Measurements from ENCODE around the gene RIMS4.

The RIMS4 gene

DNA sequence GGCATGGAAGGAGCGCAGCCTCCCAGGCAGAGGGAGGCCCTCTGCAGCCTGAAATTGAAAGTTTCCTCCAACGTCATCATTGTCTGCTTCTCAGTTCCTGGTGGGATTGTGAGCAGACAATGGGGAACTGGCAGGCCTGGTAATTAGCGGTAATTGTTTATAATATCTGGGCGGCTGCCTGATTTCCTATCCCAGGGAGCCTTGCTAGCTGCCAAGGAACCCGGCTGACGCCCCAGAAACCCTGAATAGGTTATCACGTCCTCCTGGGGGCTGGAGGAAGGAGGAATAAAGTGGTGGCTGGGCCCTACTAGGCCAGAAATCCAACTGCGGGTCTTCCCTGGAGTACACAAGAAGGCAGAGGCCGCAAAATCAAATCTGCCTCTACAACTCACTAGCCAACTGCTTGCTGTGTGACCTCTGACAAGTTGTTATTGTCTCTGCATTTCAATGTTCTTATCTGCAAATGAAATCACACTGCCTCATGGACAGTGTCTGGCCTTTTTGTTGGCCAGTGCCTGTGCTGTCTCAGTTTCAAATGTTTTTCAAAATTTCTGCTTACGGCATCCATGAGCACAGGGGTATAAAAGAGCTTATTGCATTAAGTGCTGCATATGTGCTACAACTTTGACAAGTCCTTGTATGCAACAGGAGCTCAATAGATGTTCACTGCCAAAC lies 47.7 kb downstream of the RIMS4 start:
- DNase-seq (ENCODE audit: low read depth), result no peak

GRCh38 chr20:44761423-44761822 lies 48.9 kb downstream of the RIMS4 start:
- DNase-seq (ENCODE audit: low read depth), result no peak

DNA sequence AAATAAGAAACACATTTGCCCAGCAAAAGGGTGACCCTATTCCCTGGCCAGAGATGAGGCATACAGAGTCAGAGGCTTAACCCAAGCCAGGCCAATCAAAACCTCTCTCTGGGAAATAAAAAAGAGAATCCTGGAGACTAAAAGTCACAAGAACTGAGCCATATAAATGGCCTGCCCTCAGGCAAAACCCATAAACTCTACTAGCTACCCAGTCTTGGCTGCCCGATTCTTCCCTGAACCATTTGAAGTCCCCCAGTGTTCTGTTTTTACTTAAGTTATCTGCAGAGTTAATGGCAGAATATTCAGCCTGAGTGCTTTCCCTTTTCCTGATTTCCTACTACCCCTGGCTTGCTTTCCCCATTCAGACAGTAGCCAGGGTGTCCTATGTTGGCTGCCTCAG lies 50.8 kb downstream of the RIMS4 start:
- no peak for DNase-seq (ENCODE audit: low read depth)

DNA sequence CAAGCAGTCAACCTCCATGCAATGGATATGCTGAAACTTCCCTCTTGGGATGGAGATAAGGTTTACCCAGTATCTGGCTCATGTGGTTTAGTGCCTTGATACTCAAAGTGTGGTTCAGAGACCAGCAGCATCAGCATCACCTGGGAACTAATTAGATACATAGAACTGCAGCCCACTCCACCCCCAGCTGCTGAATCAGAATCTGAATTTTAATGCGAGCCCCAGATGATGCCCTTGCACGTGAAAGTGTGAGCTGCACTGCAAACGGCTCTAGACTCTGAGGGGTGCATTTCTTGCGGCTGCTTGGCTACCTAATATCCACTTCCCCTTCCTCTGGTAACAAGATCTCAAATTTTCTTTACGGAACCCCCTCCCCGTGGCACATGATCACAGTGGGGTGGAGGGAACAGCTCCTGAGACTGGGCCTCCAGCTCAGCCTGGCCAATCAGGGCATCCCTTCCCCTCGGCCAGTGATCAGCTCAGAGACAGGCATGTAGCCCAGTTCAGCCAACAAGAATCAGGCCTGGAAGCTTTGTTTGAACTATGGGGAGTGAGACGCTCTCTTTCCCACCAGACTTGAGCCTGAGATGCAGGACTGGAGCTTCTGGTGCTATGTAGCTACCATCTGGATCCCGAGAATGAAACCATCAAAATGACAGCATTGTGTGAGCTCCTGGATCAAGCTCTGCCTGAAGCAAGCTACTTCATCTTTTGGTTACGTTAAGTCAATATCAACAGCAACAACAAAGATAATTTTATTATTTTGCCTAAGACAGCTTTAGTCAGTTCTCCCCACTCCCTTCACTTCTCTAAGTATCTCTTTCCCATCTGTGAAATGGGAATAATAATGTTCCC lies 51.9 kb downstream of the RIMS4 start:
- DNase-seq (ENCODE audit: low read depth), result no peak

DNA sequence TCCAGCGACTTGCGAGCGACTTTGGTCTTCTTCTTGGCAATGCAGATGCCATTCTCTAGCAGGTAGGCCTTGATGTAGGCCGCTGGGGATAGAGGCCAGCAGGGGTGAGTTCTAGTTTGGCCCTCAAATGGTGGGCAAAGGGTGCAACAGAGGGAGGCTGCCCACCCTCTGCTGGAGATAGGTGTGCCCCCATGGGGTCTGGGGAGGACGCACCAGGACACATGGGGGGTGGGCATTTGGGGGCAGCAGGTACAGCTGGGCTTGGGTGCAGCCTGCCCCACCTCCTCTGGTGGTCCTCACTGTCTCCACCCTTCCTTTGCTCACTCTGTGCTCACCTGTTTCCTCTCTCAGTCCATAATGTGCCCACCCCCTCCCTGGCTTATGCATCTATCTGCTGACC lies 53.4 kb downstream of the RIMS4 start:
- DNase-seq (ENCODE audit: low read depth), result no peak

GRCh38 chr20:44756011-44756688 lies 54.2 kb downstream of the RIMS4 start:
- no peak for DNase-seq (ENCODE audit: low read depth)

DNA sequence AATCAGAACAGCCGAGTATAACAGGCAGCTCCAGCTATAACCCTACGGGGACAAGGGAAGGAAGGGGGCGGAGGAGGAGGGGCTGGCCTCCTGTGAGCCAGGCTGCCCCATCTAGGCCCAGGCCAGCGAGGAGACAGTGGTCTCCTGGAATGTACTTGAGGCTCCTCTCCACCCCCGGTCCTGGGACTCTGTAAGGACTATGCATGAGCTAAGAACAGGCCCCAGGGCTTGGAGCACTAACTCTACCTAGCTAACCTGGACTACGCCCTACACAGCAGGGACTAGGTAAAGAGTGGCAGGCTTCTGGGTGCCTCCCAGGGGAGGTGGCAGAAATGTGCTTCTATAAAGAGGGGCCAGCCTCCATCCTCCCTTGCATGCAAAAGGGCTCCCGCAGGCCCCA lies 55.8 kb downstream of the RIMS4 start:
- DNase-seq (ENCODE audit: low read depth), result no peak

DNA sequence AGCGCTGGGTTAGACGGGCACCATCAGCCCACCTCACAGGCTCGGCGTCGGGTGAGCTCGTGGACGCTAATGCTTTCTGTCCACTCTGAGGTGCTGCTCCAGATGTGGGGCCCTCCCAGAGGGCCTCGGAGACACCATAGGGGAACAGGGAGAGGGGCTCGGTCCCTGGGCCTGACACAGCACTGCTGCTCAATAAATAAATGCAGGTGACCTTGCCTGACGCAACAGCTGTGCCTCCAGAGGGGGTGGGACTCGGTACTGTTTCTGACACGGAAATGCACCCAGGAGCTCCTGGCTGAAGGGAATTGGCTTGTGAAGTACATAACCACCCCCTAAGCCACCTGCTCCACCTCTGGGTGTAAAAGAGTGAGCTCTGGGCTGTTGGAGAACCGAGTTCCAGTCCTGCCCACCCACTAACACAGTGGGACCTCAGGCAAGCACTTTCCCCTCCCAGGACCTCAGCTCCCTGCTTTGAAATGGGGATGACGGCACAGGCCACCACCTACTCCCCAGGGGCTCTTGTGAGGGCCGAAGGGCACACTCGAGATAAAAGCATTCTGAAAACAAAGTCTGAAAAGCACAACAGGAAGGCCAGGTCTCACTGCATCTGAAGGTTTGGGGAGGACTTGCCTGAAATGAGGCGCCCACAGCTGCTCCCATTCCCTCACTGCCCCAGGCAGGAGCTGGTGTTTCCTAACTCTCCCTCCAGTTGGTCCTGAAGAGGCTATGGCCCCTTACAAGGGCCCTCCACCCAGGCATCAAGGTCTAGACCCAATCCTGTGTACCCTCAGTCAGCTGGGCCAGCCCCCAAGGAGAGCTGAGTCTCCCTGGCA lies 58.0 kb downstream of the RIMS4 start:
- DNase-seq (ENCODE audit: low read depth), result no peak

DNA sequence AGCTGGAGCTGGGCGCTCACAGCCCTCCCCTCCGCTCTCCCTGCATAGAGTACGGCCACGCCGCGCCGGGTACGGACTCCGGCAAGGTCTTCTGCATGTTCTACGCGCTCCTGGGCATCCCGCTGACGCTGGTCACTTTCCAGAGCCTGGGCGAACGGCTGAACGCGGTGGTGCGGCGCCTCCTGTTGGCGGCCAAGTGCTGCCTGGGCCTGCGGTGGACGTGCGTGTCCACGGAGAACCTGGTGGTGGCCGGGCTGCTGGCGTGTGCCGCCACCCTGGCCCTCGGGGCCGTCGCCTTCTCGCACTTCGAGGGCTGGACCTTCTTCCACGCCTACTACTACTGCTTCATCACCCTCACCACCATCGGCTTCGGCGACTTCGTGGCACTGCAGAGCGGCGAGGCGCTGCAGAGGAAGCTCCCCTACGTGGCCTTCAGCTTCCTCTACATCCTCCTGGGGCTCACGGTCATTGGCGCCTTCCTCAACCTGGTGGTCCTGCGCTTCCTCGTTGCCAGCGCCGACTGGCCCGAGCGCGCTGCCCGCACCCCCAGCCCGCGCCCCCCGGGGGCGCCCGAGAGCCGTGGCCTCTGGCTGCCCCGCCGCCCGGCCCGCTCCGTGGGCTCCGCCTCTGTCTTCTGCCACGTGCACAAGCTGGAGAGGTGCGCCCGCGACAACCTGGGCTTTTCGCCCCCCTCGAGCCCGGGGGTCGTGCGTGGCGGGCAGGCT lies 60.1 kb downstream of the RIMS4 start:
- DNase-seq (ENCODE audit: low read depth), result no peak

DNA sequence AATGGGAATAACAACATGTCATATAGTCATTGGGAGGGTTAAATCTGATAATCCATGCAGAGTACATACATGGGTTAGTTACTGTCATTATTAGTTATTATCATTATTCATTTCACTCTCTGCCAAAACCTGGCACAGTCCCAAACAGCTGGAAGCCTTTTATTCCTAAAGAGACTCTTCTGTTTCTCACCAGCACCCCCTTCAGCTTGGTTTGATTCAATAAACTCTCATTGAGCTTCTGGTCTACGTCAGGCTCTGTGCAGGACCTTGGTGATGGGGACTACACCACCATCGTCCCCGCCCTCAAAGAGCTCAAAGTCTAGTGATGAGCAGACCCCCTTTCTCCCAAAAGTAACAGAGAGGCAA lies 62.4 kb downstream of the RIMS4 start:
- no peak for DNase-seq (ENCODE audit: low read depth)

DNA sequence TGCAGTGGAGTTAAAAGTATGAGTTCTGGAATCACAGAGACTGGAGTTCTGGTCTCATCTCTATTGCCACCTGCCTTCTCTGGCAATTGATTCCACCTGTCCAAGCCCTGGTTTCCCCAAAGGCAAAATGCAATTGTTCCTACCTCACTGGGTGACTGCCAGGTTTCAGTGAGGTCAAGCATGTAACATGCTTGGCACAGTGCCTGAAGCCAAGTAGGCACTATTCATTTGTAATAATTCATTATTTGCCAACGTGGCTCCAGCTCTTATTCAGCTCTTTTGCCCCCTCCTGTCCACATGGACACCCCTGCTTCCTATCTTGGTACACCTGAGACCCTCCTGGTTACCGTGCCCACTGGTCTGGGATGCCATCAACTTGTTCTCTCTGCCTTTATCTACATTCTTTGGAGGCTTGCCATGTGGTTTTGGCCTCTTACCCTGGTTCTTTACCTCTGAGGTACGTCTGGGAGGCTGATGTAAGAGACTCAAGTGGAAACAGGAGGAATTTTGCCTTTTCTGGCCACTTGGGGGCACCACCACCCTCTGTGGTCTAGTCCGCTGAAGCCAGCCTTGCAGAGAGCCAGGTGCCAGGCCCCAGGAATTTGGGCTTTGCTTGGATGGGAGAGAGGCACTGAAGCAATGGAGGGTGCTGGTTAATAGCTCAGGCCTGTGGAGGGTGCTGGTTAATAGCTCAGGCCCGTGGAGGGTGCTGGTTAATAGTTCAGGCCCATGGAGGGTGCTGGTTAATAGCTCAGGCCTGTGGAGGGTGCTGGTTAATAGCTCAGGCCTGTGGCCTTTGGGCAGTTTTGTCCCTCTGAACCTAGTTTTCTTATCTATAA lies 63.0 kb downstream of the RIMS4 start:
- DNase-seq (ENCODE audit: low read depth), result peak; percentile 70

GRCh38 chr20:44746367-44747165 lies 63.8 kb downstream of the RIMS4 start:
- DNase-seq (ENCODE audit: low read depth), result no peak

DNA sequence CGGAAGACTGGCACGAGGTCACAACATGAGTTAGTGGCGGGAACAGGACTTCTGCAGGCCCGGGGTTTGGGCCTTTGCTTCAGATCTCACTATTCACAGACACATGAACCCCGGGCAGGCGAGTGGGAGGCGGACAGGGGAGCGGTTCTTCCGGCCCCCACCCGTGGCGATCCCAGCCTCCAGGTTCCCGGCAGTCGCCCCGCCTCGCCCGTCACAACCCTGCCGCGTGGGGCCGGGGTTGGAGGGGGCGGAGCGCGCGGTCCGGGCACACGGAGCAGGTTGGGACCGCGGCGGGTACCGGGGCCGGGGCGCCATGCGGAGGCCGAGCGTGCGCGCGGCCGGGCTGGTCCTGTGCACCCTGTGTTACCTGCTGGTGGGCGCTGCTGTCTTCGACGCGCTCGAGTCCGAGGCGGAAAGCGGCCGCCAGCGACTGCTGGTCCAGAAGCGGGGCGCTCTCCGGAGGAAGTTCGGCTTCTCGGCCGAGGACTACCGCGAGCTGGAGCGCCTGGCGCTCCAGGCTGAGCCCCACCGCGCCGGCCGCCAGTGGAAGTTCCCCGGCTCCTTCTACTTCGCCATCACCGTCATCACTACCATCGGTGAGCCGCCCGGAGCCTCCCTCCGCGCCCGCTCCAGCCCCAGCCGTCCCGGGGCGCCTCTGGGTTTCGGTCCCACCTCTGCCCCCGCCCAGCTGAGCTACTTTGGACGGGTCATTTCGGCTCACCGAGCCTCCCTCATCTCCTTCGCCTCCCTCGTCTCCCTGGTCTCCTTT lies 64.6 kb downstream of the RIMS4 start, which contains the start of gene KCNK15:
Gene KCNK15 (plus strand): TSS at position 268 of the 769 bp plus-strand sequence. CDS start 46 bp downstream, at position 314.
- DNase-seq (ENCODE audit: low read depth), result peak; percentile 26

DNA sequence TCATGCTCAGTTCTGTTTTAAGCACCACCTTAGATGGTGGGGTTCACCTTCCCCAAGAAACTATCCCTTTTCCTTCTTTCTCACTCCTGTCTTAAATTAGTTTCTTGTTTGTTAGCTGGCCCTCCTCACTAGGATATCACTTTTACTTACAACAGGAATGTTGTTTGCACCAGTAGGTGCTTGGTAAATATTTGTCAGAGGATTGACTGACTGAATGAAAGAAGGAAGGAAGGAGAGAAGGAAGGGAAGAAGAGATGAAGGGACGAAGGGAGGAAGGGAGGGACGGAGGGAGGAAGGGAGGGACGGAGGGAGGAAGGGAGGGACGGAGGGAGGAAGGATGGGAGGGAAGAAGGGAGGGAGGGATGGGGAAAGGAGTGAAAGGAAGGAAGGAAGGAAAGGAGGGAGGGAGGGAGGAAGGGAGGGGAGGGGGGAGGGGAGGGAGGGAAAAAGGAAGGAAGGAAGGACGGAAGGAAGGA lies 65.2 kb downstream of the RIMS4 start:
- no peak for DNase-seq (ENCODE audit: low read depth)

DNA sequence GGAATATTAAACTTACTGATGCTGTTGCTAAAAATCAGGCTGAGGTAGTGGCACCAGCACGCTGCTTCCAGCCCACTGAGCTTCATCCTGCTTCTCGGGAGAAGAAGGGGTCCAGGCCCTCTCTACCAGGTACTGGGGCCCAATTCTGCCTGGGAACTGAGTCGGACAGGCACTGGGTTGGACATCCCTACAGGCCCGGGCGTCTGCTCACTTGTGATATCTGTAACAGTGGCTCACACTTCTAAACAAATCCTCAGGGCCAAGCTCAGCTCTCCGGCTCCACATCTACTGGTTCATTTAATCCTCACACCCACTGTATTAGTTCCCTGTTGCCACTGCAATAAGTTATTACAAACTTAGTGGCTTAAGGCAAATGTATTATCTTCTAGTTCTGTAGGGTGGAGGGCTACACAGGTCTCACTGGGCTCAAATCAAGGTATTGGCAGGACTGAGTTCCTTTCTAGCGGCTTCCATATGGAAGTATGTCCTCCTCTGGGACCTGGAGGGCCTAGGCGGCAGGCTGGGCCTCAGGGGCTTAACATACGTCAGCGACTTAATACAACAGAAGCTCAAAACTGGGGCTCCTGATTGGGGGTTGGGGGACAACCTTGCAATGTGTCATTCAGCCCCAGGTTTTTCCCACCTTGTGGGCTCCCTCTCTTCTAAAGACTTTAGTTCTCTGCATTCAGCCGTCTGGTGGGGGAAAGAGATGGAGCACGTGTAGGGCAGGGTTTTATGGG lies 66.3 kb downstream of the RIMS4 start:
- DNase-seq (ENCODE audit: low read depth), result no peak

GRCh38 chr20:44743080-44743701 lies 67.2 kb downstream of the RIMS4 start:
- no peak for DNase-seq (ENCODE audit: low read depth)

- DNase-seq (ENCODE audit: low read depth), result no peak
These were observed 67.9 kb downstream of the RIMS4 start for GRCh38 chr20:44742304-44743079.

Measured in iris pigment epithelial cell (primary cell).